Coronary artery (tissue), 2 donors: ENCODE results near the gene DOK6.

ENCODE experiments used
- DNase-seq: peaks from one replicate; pipeline ENCODE4 v3.0.0-alpha.2; 2017; ENCODE audit warnings: low spot score
- H3K27ac ChIP-seq, 2 donors: fragments of 200-600 bp; sonication (generic); one replicate each; pipeline ENCODE4 v1.5.1; 2016 to 2019
- H3K4me3 ChIP-seq: fragments of 200-600 bp; sonication (generic); 2 replicates; pipeline ENCODE4 v1.5.1; 2016; ENCODE audit warnings: mild to moderate bottlenecking, moderate library complexity
- TF ChIP-seq, protein P1 (sequence below): fragments of 200-600 bp; sonication (generic); IDR thresholded peaks from one replicate; pipeline ENCODE4 v1.5.1; 2019; ENCODE audit warnings: antibody characterized with exemption

Gene DOK6

GRCh38 chr18:69897397-69898108 is 496.9 kb downstream of the DOK6 start:
- H3K27ac ChIP-seq, result no peak overlapping the region
- TF ChIP-seq, protein P1, sequence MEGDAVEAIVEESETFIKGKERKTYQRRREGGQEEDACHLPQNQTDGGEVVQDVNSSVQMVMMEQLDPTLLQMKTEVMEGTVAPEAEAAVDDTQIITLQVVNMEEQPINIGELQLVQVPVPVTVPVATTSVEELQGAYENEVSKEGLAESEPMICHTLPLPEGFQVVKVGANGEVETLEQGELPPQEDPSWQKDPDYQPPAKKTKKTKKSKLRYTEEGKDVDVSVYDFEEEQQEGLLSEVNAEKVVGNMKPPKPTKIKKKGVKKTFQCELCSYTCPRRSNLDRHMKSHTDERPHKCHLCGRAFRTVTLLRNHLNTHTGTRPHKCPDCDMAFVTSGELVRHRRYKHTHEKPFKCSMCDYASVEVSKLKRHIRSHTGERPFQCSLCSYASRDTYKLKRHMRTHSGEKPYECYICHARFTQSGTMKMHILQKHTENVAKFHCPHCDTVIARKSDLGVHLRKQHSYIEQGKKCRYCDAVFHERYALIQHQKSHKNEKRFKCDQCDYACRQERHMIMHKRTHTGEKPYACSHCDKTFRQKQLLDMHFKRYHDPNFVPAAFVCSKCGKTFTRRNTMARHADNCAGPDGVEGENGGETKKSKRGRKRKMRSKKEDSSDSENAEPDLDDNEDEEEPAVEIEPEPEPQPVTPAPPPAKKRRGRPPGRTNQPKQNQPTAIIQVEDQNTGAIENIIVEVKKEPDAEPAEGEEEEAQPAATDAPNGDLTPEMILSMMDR, result no peak
- no peak overlapping the region for H3K4me3 ChIP-seq
- no peak for DNase-seq

- no peak for DNase-seq
- TF ChIP-seq, protein P1, result no peak
- Histone ChIP-seq H3K4me3 (no peak overlapping the region), H3K27ac (no peak overlapping the region)
These were observed 497.7 kb downstream of the DOK6 start for GRCh38 chr18:69898241-69898861.
